ENCODE results near the gene GNAO1. TPM values are rescaled to one million over a fixed set of nuclear protein-coding genes. Genes with fewer than 3 reads are reported as not detected.

GNAO1 gene
- total and polyA plus RNA-seq, 8 donors, result 1.2 to 13.4 (median 4.8) TPM

- Histone ChIP-seq H3K4me3 (no peak overlapping the region), H3K4me1 (no peaks in the 10 kb centered on the region), H3K36me3 (peaks cover 0 to 34% (median 13%) of the 10 kb centered on the region in 3 donors), H3K27me3 (no peaks in the 10 kb centered on the region), H3K27ac (no peak overlapping the region), H3K9me3 (no peaks in the 10 kb centered on the region)
- TF ChIP-seq, protein P1, sequence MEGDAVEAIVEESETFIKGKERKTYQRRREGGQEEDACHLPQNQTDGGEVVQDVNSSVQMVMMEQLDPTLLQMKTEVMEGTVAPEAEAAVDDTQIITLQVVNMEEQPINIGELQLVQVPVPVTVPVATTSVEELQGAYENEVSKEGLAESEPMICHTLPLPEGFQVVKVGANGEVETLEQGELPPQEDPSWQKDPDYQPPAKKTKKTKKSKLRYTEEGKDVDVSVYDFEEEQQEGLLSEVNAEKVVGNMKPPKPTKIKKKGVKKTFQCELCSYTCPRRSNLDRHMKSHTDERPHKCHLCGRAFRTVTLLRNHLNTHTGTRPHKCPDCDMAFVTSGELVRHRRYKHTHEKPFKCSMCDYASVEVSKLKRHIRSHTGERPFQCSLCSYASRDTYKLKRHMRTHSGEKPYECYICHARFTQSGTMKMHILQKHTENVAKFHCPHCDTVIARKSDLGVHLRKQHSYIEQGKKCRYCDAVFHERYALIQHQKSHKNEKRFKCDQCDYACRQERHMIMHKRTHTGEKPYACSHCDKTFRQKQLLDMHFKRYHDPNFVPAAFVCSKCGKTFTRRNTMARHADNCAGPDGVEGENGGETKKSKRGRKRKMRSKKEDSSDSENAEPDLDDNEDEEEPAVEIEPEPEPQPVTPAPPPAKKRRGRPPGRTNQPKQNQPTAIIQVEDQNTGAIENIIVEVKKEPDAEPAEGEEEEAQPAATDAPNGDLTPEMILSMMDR (IDR thresholded peaks at IDR 0.05), result no peak
- FAIRE-seq (no peak), ATAC-seq (no peak), DNase-seq (peak in 2 of 6 donors; percentile 44 to 50)
- WGBS, 2 donors, result 93% methylated on average over 17 of the region's 17 CpGs
- intact Hi-C loops (cut with DNase I), result no loop called here
These were observed 171.4 kb downstream of the GNAO1 start for GRCh38 chr16:56362706-56363105.

DNA sequence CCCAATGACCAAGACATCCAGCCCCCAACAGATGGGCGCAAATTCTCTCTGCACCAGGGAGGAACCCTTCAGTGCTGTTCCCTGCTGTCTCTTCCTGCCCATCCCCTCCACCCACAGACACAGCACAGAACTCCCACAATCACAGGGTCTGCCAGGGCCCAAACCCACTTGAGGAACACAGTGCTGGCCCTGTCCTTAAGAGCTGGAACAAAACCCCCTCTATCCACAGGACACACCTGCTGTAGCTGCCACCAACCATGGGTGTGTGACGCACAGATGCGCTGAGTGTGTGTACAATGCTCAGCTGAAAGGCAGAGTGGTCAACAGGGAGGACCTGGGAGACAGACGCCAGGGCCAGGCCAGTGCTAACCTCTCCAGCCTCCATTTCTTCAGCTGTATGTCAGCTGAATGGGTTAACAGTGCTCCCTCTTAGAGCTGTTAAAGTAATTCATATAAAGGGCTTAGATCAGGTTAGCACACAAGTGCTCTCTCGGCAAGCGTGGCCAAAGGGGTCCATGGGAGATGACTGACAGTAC is 172.0 kb downstream of the GNAO1 start:
- H3K27ac ChIP-seq, result no peak overlapping the region
- no peak overlapping the region for H3K4me3 ChIP-seq
- DNase-seq (no peak), ATAC-seq (no peak), FAIRE-seq (no peak)
- peaks cover 0 to 34% (median 13%) of the 10 kb centered on the region in 3 donors for H3K36me3 ChIP-seq
- intact Hi-C loops (cut with DNase I), result no loop called here
- no peaks in the 10 kb centered on the region for H3K9me3 ChIP-seq
- no peaks in the 10 kb centered on the region for H3K27me3 ChIP-seq
- TF ChIP-seq, protein P1 (IDR thresholded peaks at IDR 0.05), result no peak
- H3K4me1 ChIP-seq, result no peaks in the 10 kb centered on the region
- 95% methylated on average over 6 of the region's 6 CpGs for WGBS, 2 donors

GRCh38 chr16:56363781-56364565 is 172.7 kb downstream of the GNAO1 start:
- H3K27ac ChIP-seq, result no peak overlapping the region
- peaks cover 0 to 40% (median 13%) of the 10 kb centered on the region in 3 donors for H3K36me3 ChIP-seq
- ATAC-seq (no peak), FAIRE-seq (no peak), DNase-seq (peak in 2 of 6 donors; percentile 4 to 43)
- intact Hi-C loops (cut with DNase I), result no loop called here
- TF ChIP-seq, protein P1 (IDR thresholded peaks at IDR 0.05), result no peak
- H3K4me1 ChIP-seq, result no peaks in the 10 kb centered on the region
- H3K27me3 ChIP-seq, result no peaks in the 10 kb centered on the region
- no peaks in the 10 kb centered on the region for H3K9me3 ChIP-seq
- no peak overlapping the region for H3K4me3 ChIP-seq
- WGBS, 2 donors, result 92 to 94% methylated on average over 26 of the region's 26 CpGs

GRCh38 chr16:56364865-56365264 is 173.6 kb downstream of the GNAO1 start:
- Histone ChIP-seq H3K4me3 (no peak overlapping the region), H3K27ac (no peak overlapping the region), H3K9me3 (no peaks in the 10 kb centered on the region), H3K27me3 (no peaks in the 10 kb centered on the region), H3K4me1 (no peaks in the 10 kb centered on the region), H3K36me3 (peaks cover 0 to 40% (median 13%) of the 10 kb centered on the region in 3 donors)
- WGBS, 2 donors, result 96 to 98% methylated on average over 8 of the region's 8 CpGs
- TF ChIP-seq, protein P1 (IDR thresholded peaks at IDR 0.05), result no peak
- DNase-seq (peak in 2 of 6 donors; percentile 4 to 48), FAIRE-seq (no peak), ATAC-seq (no peak)
- intact Hi-C loops (cut with DNase I), result no loop called here

DNA sequence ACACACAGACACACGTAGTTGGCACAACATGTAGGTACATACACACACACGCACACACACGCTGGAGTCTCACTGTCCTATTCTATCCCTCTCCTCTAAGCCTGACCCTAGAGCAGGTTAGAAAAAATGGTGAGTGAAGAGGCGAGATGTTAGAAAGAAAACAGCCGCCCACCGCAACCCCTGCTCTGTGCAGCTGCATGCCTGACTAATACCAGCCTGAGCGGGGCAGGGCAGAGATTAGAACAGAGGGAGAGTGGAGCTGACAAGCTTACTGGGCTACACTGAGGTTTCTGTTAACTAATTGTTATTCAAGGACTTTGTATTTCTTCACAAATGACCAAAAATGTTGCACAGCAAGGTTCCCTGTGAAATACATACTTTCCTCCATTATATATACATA is 174.3 kb downstream of the GNAO1 start:
- ATAC-seq (no peak), FAIRE-seq (no peak), DNase-seq (peak in 1 of 6 donors; percentile 3)
- intact Hi-C loops (cut with DNase I), result no loop called here
- H3K27ac ChIP-seq, result no peak overlapping the region
- no peaks in the 10 kb centered on the region for H3K27me3 ChIP-seq
- no peak overlapping the region for H3K4me3 ChIP-seq
- TF ChIP-seq, protein P1 (IDR thresholded peaks at IDR 0.05), result no peak
- H3K9me3 ChIP-seq, result no peaks in the 10 kb centered on the region
- 88 to 98% methylated on average over 7 of the region's 7 CpGs for WGBS, 2 donors
- H3K4me1 ChIP-seq, result peaks cover 5 to 7% (median 6%) of the 10 kb centered on the region in 3 donors
- H3K36me3 ChIP-seq, result peaks cover 0 to 40% (median 13%) of the 10 kb centered on the region in 3 donors
